GM23248 (cell line): ENCODE results near the gene SNTB2. TPM values are rescaled to one million over a fixed set of nuclear protein-coding genes. Genes with fewer than 3 reads are reported as not detected.

ENCODE experiments used
- DNase-seq: peaks from one replicate; pipeline ENCODE4 v3.0.0-alpha.2; 2015
- H2AFZ ChIP-seq: fragments of 200-600 bp; sonication (generic); 2 replicates; pipeline ENCODE4 v1.6.1; 2016; ENCODE audit warnings: antibody characterized with exemption
- H3F3A ChIP-seq: fragments of 200-600 bp; sonication (generic); 2 replicates; pipeline ENCODE4 v1.6.1; 2016; ENCODE audit warnings: mild to moderate bottlenecking, antibody characterized with exemption, mixed run types; ENCODE audit not compliant: insufficient read depth
- H3K27ac ChIP-seq: fragments of 200-600 bp; sonication (generic); 2 replicates; pipeline ENCODE4 v1.5.1; 2016; ENCODE audit warnings: mild to moderate bottlenecking
- H3K27me3 ChIP-seq: fragments of 200-600 bp; sonication (generic); replicated peaks from 2 replicates; pipeline ENCODE4 v1.6.1; 2016; ENCODE audit warnings: mild to moderate bottlenecking; ENCODE audit not compliant: insufficient read depth
- H3K36me3 ChIP-seq: fragments of 200-600 bp; sonication (generic); 2 replicates; pipeline ENCODE4 v1.6.1; 2016; ENCODE audit warnings: low read depth, mild to moderate bottlenecking
- H3K4me1 ChIP-seq: fragments of 200-600 bp; sonication (generic); 2 replicates; pipeline ENCODE4 v1.6.1; 2016; ENCODE audit warnings: mild to moderate bottlenecking; ENCODE audit not compliant: insufficient read depth
- H3K4me2 ChIP-seq: fragments of 200-600 bp; sonication (generic); one replicate; pipeline ENCODE4 v1.6.1; 2016; ENCODE audit warnings: mild to moderate bottlenecking; ENCODE audit not compliant: unreplicated experiment
- H3K4me3 ChIP-seq: fragments of 200-600 bp; sonication (generic); 2 replicates; pipeline ENCODE4 v1.5.1; 2016; ENCODE audit warnings: mild to moderate bottlenecking
- H3K79me2 ChIP-seq: fragments of 200-600 bp; sonication (generic); 2 replicates; pipeline ENCODE4 v1.6.1; 2016; ENCODE audit warnings: mild to moderate bottlenecking; ENCODE audit not compliant: insufficient read depth
- H3K9ac ChIP-seq: fragments of 200-600 bp; sonication (generic); 2 replicates; pipeline ENCODE4 v1.6.1; 2016; ENCODE audit warnings: mild to moderate bottlenecking
- H3K9me2 ChIP-seq: fragments of 200-600 bp; sonication (generic); 2 replicates; pipeline ENCODE4 v1.6.1; 2016; ENCODE audit warnings: mixed run types, mild to moderate bottlenecking, moderate library complexity; ENCODE audit not compliant: insufficient read depth
- H3K9me3 ChIP-seq: fragments of 200-600 bp; sonication (generic); one replicate; pipeline ENCODE4 v1.6.1; 2017; ENCODE audit warnings: low read depth
- H4K20me1 ChIP-seq: fragments of 200-600 bp; sonication (generic); 2 replicates; pipeline ENCODE4 v1.6.0; 2016; ENCODE audit not compliant: insufficient read depth
- EZH2 ChIP-seq: fragments of 200-600 bp; sonication (generic); IDR thresholded peaks from 2 replicates; pipeline ENCODE4 v1.6.1; 2018; ENCODE audit warnings: antibody characterized with exemption, mild to moderate bottlenecking; ENCODE audit not compliant: insufficient read depth, poor library complexity, severe bottlenecking
- EZH2phosphoT487 ChIP-seq: fragments of 200-600 bp; sonication (generic); IDR thresholded peaks from 2 replicates; pipeline ENCODE4 v1.6.1; 2018; ENCODE audit warnings: antibody characterized with exemption, moderate library complexity, mild to moderate bottlenecking, low read depth; ENCODE audit not compliant: insufficient read depth
- WGBS, 2 experiments: methylation state at CpG; one replicate each; pipeline ENCODE4 v1.1.6; 2015 to 2017; ENCODE audit warnings: low lambda C conversion rate in 2 of 2, low coverage in 1 of 2; ENCODE audit errors: missing lambda C conversion rate in 2 of 2; 5-methylcytosine and 5-hydroxymethylcytosine counted together
- in situ Hi-C: fragments of 300-500 bp; cut with MboI; formaldehyde crosslinking; loops from 2 replicates; pipeline ENCODE4 v1.15.0; 2020
- polyA plus RNA-seq: library from polyadenylated mRNA; unstranded; fragments of >200 nt; fragmentation: Nextera tagmentation; extraction: Ambion mirVana; gene quantifications from 2 replicates; pipeline ENCODE4 v1.2.1, GENCODE V29; 2016
- total RNA-seq: library from RNA; depleted of rRNA; stranded (reverse); fragments of >200 nt; shearing (Covaris generic); gene quantifications from 2 replicates; pipeline ENCODE4 v1.2.3, GENCODE V29; 2014

Gene SNTB2
- total and polyA plus RNA-seq, 2 experiments from 2014 or later, result 6.0 to 30.4 TPM

GRCh38 chr16:69150146-69150865, 36.7 kb upstream of the SNTB2 start:
- H3K27me3 ChIP-seq, result no peaks in the 10 kb centered on the region
- WGBS, 2 experiments, result 53% methylated on average over 16 of the region's 16 CpGs
- no peaks in the 10 kb centered on the region for H3K9me2 ChIP-seq
- no peaks in the 10 kb centered on the region for H3K4me1 ChIP-seq
- peaks cover 24% of the 10 kb centered on the region; the same call in 1 of the 2 replicates for H3K79me2 ChIP-seq
- H3K4me2 ChIP-seq, result no peak overlapping the region
- in situ Hi-C loops, result loop anchor here (5.0 kb wide), 1 partner anchor 142 kb away; no protein-coding TSS in a partner anchor
- no peak overlapping the region for H3K4me3 ChIP-seq
- H3F3A ChIP-seq, result peaks cover 21% of the 10 kb centered on the region; the same call in 1 of the 2 replicates
- H3K9ac ChIP-seq, result no peak overlapping the region
- peak; percentile 79 for DNase-seq
- H3K36me3 ChIP-seq, result peaks cover 37% of the 10 kb centered on the region
- H3K27ac ChIP-seq, result no peak overlapping the region
- TF ChIP-seq EZH2 (no peak), EZH2phosphoT487 (no peak)
- no peak overlapping the region for H2AFZ ChIP-seq
- H4K20me1 ChIP-seq, result no peaks in the 10 kb centered on the region
- no peaks in the 10 kb centered on the region for H3K9me3 ChIP-seq

GRCh38 chr16:69157196-69157595, 29.8 kb upstream of the SNTB2 start:
- no peak for DNase-seq
- no peak overlapping the region for H3K9ac ChIP-seq
- H3K4me2 ChIP-seq, result no peak overlapping the region
- H3K27ac ChIP-seq, result no peak overlapping the region
- H3F3A ChIP-seq, result peaks cover 14% of the 10 kb centered on the region; the same call in 1 of the 2 replicates
- H3K9me2 ChIP-seq, result no peaks in the 10 kb centered on the region
- no peaks in the 10 kb centered on the region for H3K4me1 ChIP-seq
- no peaks in the 10 kb centered on the region for H3K79me2 ChIP-seq
- no peaks in the 10 kb centered on the region for H3K27me3 ChIP-seq
- no peak for TF ChIP-seq EZH2phosphoT487
- no peak for TF ChIP-seq EZH2
- peaks cover 53% of the 10 kb centered on the region for H3K36me3 ChIP-seq
- no peak overlapping the region for H2AFZ ChIP-seq
- in situ Hi-C loops, result no loop called here
- WGBS, 2 experiments, result 67 to 70% methylated on average over 3 of the region's 3 CpGs
- H3K4me3 ChIP-seq, result no peak overlapping the region
- no peaks in the 10 kb centered on the region for H4K20me1 ChIP-seq
- no peaks in the 10 kb centered on the region for H3K9me3 ChIP-seq

- in situ Hi-C loops, result no loop called here
- no peaks in the 10 kb centered on the region for H3K79me2 ChIP-seq
- H3K9ac ChIP-seq, result no peak overlapping the region
- DNase-seq, result no peak
- H3K4me2 ChIP-seq, result no peak overlapping the region
- no peak overlapping the region for H2AFZ ChIP-seq
- H3K4me3 ChIP-seq, result no peak overlapping the region
- no peaks in the 10 kb centered on the region for H4K20me1 ChIP-seq
- no peaks in the 10 kb centered on the region for H3K27me3 ChIP-seq
- no peak overlapping the region for H3K27ac ChIP-seq
- TF ChIP-seq EZH2, result no peak
- no peak for TF ChIP-seq EZH2phosphoT487
- H3K9me3 ChIP-seq, result no peaks in the 10 kb centered on the region
- peaks cover 11% of the 10 kb centered on the region; the same call in 1 of the 2 replicates for H3F3A ChIP-seq
- H3K4me1 ChIP-seq, result no peaks in the 10 kb centered on the region
- 100% methylated on average over 1 of the region's 1 CpG for WGBS, 2 experiments
- H3K36me3 ChIP-seq, result peaks cover 36% of the 10 kb centered on the region
- H3K9me2 ChIP-seq, result no peaks in the 10 kb centered on the region
These were observed 26.8 kb upstream of the SNTB2 start for GRCh38 chr16:69160192-69160591.

DNA sequence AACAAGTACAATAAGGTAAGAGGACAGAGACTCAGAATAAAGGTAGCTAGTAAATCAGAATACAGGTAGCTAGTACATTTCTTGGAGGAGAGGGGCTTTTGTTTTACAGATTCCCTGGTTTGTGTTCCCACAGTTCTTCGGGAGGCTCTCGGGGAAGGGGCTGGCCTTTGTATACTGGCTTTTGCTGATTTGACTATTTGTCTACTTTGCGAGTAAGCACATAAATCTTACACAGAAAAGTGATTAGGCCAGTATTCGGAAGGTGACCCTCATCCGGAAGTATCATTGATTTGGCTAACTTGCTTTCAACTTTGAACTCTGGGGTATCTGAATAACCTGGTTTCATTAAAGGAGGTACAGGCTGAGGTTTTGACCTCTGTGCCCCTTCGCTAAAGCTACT, 21.4 kb upstream of the SNTB2 start:
- H3K4me2 ChIP-seq, result peak overlapping the region; percentile 52
- 0 out of 2 replicates have a peak, but pooled peaks cover 3% of the 10 kb centered on the region for H3K79me2 ChIP-seq
- H3K36me3 ChIP-seq, result peaks cover 23% of the 10 kb centered on the region

More for the DNA sequence above, 21.4 kb upstream of the SNTB2 start:
- 75 to 84% methylated on average over 6 of the region's 6 CpGs for WGBS, 2 experiments
- no peak for TF ChIP-seq EZH2phosphoT487
- TF ChIP-seq EZH2, result no peak
- in situ Hi-C loops, result no loop called here
- Histone ChIP-seq H3F3A (peaks cover 40% of the 10 kb centered on the region), H3K9me3 (no peaks in the 10 kb centered on the region), H3K9ac (peak overlapping the region; percentile 25; the same call in 1 of the 2 replicates), H3K9me2 (no peaks in the 10 kb centered on the region), H3K27ac (peak overlapping the region; percentile 68), H2AFZ (no peak overlapping the region), H3K4me3 (0 out of 2 replicates have a peak overlapping the region, but pooled peaks have one; percentile 9), H3K4me1 (peaks cover 25% of the 10 kb centered on the region), H4K20me1 (no peaks in the 10 kb centered on the region), H3K27me3 (no peaks in the 10 kb centered on the region)
- DNase-seq, result no peak
